ENCODE data around the gene CCL13.

Gene CCL13

GRCh38 chr17:34360601-34361270 is 4.5 kb downstream of the CCL13 start:
- H3K27me3 ChIP-seq (replicated peaks; ENCODE audit: control insufficient read depth, insufficient read depth, low read length, poor library complexity, severe bottlenecking), result no peaks in the 10 kb centered on the region
- H3K27ac ChIP-seq (ENCODE audit: insufficient read depth, low read length, poor library complexity, severe bottlenecking), result no peak overlapping the region
- no peaks in the 10 kb centered on the region for H3K9me3 ChIP-seq (ENCODE audit: control insufficient read depth, low read length)
- H3K4me1 ChIP-seq (ENCODE audit: control insufficient read depth, insufficient read depth, low read length, poor library complexity, severe bottlenecking), result no peaks in the 10 kb centered on the region
- no peak for DNase-seq
- no peaks in the 10 kb centered on the region for H3K36me3 ChIP-seq (ENCODE audit: control insufficient read depth, insufficient read depth, low read length)
- H3K4me3 ChIP-seq (ENCODE audit: insufficient read depth, low read depth, low read length, poor library complexity, severe bottlenecking), result no peak overlapping the region

- no peaks in the 10 kb centered on the region for H3K36me3 ChIP-seq (ENCODE audit: control insufficient read depth, insufficient read depth, low read length)
- no peaks in the 10 kb centered on the region for H3K9me3 ChIP-seq (ENCODE audit: control insufficient read depth, low read length)
- no peaks in the 10 kb centered on the region for H3K4me1 ChIP-seq (ENCODE audit: control insufficient read depth, insufficient read depth, low read length, poor library complexity, severe bottlenecking)
- H3K27me3 ChIP-seq (replicated peaks; ENCODE audit: control insufficient read depth, insufficient read depth, low read length, poor library complexity, severe bottlenecking), result no peaks in the 10 kb centered on the region
- H3K27ac ChIP-seq (ENCODE audit: insufficient read depth, low read length, poor library complexity, severe bottlenecking), result no peak overlapping the region
- DNase-seq, result peak in 2 of 3 donors; percentile 4 to 18
- H3K4me3 ChIP-seq (ENCODE audit: insufficient read depth, low read depth, low read length, poor library complexity, severe bottlenecking), result no peak overlapping the region
Measured at GRCh38 chr17:34361478-34362061, 5.3 kb downstream of the CCL13 start.

- Histone ChIP-seq H3K4me1 (ENCODE audit: control insufficient read depth, insufficient read depth, low read length, poor library complexity, severe bottlenecking) (no peaks in the 10 kb centered on the region), H3K27ac (ENCODE audit: insufficient read depth, low read length, poor library complexity, severe bottlenecking) (no peak within 1 kb of the TSS)
Measured at GRCh38 chr17:34363183-34363661, 6.9 kb downstream of the CCL13 start, which contains the start of gene CCL1. Gene CCL1 (minus strand): TSS chr17:34363233. CDS start chr17:34363161, 72 bp downstream.

GRCh38 chr17:34364751-34365150 is 8.5 kb downstream of the CCL13 start:
- no peaks in the 10 kb centered on the region for H3K27me3 ChIP-seq (replicated peaks; ENCODE audit: control insufficient read depth, insufficient read depth, low read length, poor library complexity, severe bottlenecking)
- H3K36me3 ChIP-seq (ENCODE audit: control insufficient read depth, insufficient read depth, low read length), result no peaks in the 10 kb centered on the region
- H3K4me1 ChIP-seq (ENCODE audit: control insufficient read depth, insufficient read depth, low read length, poor library complexity, severe bottlenecking), result no peaks in the 10 kb centered on the region
- no peaks in the 10 kb centered on the region for H3K9me3 ChIP-seq (ENCODE audit: control insufficient read depth, low read length)
- no peak overlapping the region for H3K27ac ChIP-seq (ENCODE audit: insufficient read depth, low read length, poor library complexity, severe bottlenecking)
- H3K4me3 ChIP-seq (ENCODE audit: insufficient read depth, low read depth, low read length, poor library complexity, severe bottlenecking), result no peak overlapping the region
- no peak for DNase-seq

More at GRCh38 chr17:34363183-34363661, 6.9 kb downstream of the CCL13 start, which contains the start of gene CCL1:
- DNase-seq, result no peak
- no peaks in the 10 kb centered on the region for H3K36me3 ChIP-seq (ENCODE audit: control insufficient read depth, insufficient read depth, low read length)
- no peaks in the 10 kb centered on the region for H3K9me3 ChIP-seq (ENCODE audit: control insufficient read depth, low read length)
- H3K4me3 ChIP-seq (ENCODE audit: insufficient read depth, low read depth, low read length, poor library complexity, severe bottlenecking), result no peak within 1 kb of the TSS
- no peaks in the 10 kb centered on the region for H3K27me3 ChIP-seq (replicated peaks; ENCODE audit: control insufficient read depth, insufficient read depth, low read length, poor library complexity, severe bottlenecking)

- no peaks in the 10 kb centered on the region for H3K9me3 ChIP-seq (ENCODE audit: control insufficient read depth, low read length)
- H3K36me3 ChIP-seq (ENCODE audit: control insufficient read depth, insufficient read depth, low read length), result no peaks in the 10 kb centered on the region
- H3K4me3 ChIP-seq (ENCODE audit: insufficient read depth, low read depth, low read length, poor library complexity, severe bottlenecking), result no peak overlapping the region
- H3K27ac ChIP-seq (ENCODE audit: insufficient read depth, low read length, poor library complexity, severe bottlenecking), result no peak overlapping the region
- no peaks in the 10 kb centered on the region for H3K27me3 ChIP-seq (replicated peaks; ENCODE audit: control insufficient read depth, insufficient read depth, low read length, poor library complexity, severe bottlenecking)
- DNase-seq, result no peak
- H3K4me1 ChIP-seq (ENCODE audit: control insufficient read depth, insufficient read depth, low read length, poor library complexity, severe bottlenecking), result no peaks in the 10 kb centered on the region
Measured at GRCh38 chr17:34365340-34365739, 9.1 kb downstream of the CCL13 start.

GRCh38 chr17:34366010-34366409 is 9.7 kb downstream of the CCL13 start:
- Histone ChIP-seq H3K9me3 (ENCODE audit: control insufficient read depth, low read length) (no peaks in the 10 kb centered on the region), H3K4me1 (ENCODE audit: control insufficient read depth, insufficient read depth, low read length, poor library complexity, severe bottlenecking) (no peaks in the 10 kb centered on the region), H3K4me3 (ENCODE audit: insufficient read depth, low read depth, low read length, poor library complexity, severe bottlenecking) (no peak overlapping the region), H3K27me3 (replicated peaks; ENCODE audit: control insufficient read depth, insufficient read depth, low read length, poor library complexity, severe bottlenecking) (no peaks in the 10 kb centered on the region), H3K36me3 (ENCODE audit: control insufficient read depth, insufficient read depth, low read length) (no peaks in the 10 kb centered on the region), H3K27ac (ENCODE audit: insufficient read depth, low read length, poor library complexity, severe bottlenecking) (no peak overlapping the region)
- DNase-seq, result no peak

GRCh38 chr17:34366529-34367107 is 10.3 kb downstream of the CCL13 start:
- Histone ChIP-seq H3K4me3 (ENCODE audit: insufficient read depth, low read depth, low read length, poor library complexity, severe bottlenecking) (no peak overlapping the region), H3K27ac (ENCODE audit: insufficient read depth, low read length, poor library complexity, severe bottlenecking) (no peak overlapping the region), H3K9me3 (ENCODE audit: control insufficient read depth, low read length) (no peaks in the 10 kb centered on the region), H3K4me1 (ENCODE audit: control insufficient read depth, insufficient read depth, low read length, poor library complexity, severe bottlenecking) (no peaks in the 10 kb centered on the region), H3K27me3 (replicated peaks; ENCODE audit: control insufficient read depth, insufficient read depth, low read length, poor library complexity, severe bottlenecking) (no peaks in the 10 kb centered on the region), H3K36me3 (ENCODE audit: control insufficient read depth, insufficient read depth, low read length) (no peaks in the 10 kb centered on the region)
- DNase-seq, result no peak

- no peaks in the 10 kb centered on the region for H3K36me3 ChIP-seq (ENCODE audit: control insufficient read depth, insufficient read depth, low read length)
- no peaks in the 10 kb centered on the region for H3K27me3 ChIP-seq (replicated peaks; ENCODE audit: control insufficient read depth, insufficient read depth, low read length, poor library complexity, severe bottlenecking)
- H3K4me3 ChIP-seq (ENCODE audit: insufficient read depth, low read depth, low read length, poor library complexity, severe bottlenecking), result no peak overlapping the region
- H3K4me1 ChIP-seq (ENCODE audit: control insufficient read depth, insufficient read depth, low read length, poor library complexity, severe bottlenecking), result no peaks in the 10 kb centered on the region
- no peak overlapping the region for H3K27ac ChIP-seq (ENCODE audit: insufficient read depth, low read length, poor library complexity, severe bottlenecking)
- DNase-seq, result no peak
- H3K9me3 ChIP-seq (ENCODE audit: control insufficient read depth, low read length), result no peaks in the 10 kb centered on the region
Measured at GRCh38 chr17:34367486-34368195, 11.4 kb downstream of the CCL13 start.

GRCh38 chr17:34368196-34368945 is 12.1 kb downstream of the CCL13 start:
- H3K9me3 ChIP-seq (ENCODE audit: control insufficient read depth, low read length), result no peaks in the 10 kb centered on the region
- no peak overlapping the region for H3K27ac ChIP-seq (ENCODE audit: insufficient read depth, low read length, poor library complexity, severe bottlenecking)
- no peak overlapping the region for H3K4me3 ChIP-seq (ENCODE audit: insufficient read depth, low read depth, low read length, poor library complexity, severe bottlenecking)
- no peaks in the 10 kb centered on the region for H3K4me1 ChIP-seq (ENCODE audit: control insufficient read depth, insufficient read depth, low read length, poor library complexity, severe bottlenecking)
- H3K27me3 ChIP-seq (replicated peaks; ENCODE audit: control insufficient read depth, insufficient read depth, low read length, poor library complexity, severe bottlenecking), result no peaks in the 10 kb centered on the region
- no peak for DNase-seq
- no peaks in the 10 kb centered on the region for H3K36me3 ChIP-seq (ENCODE audit: control insufficient read depth, insufficient read depth, low read length)
